ENCODE measurements around the gene CGN.

GRCh38 chr1:151542710-151543129 is 31.5 kb downstream of the CGN start:
- TF ChIP-seq POLR2AphosphoS5 (IDR thresholded peaks at IDR 0.05) (no peak), POLR2A (IDR thresholded peaks at IDR 0.05) (no peak)
- TF ChIP-seq, protein P1, sequence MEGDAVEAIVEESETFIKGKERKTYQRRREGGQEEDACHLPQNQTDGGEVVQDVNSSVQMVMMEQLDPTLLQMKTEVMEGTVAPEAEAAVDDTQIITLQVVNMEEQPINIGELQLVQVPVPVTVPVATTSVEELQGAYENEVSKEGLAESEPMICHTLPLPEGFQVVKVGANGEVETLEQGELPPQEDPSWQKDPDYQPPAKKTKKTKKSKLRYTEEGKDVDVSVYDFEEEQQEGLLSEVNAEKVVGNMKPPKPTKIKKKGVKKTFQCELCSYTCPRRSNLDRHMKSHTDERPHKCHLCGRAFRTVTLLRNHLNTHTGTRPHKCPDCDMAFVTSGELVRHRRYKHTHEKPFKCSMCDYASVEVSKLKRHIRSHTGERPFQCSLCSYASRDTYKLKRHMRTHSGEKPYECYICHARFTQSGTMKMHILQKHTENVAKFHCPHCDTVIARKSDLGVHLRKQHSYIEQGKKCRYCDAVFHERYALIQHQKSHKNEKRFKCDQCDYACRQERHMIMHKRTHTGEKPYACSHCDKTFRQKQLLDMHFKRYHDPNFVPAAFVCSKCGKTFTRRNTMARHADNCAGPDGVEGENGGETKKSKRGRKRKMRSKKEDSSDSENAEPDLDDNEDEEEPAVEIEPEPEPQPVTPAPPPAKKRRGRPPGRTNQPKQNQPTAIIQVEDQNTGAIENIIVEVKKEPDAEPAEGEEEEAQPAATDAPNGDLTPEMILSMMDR (IDR thresholded peaks at IDR 0.05) = no peak
